K562 (cell line): ENCODE data around the gene GMDS. TPM values are rescaled to one million over a fixed set of nuclear protein-coding genes. Genes with fewer than 3 reads are reported as not detected.

ENCODE experiments used
- EWSR1 ChIP-seq: fragments of 450-650 bp; IDR thresholded peaks from 2 replicates; pipeline ENCODE4 v1.6.1; 2018; ENCODE audit warnings: borderline replicate concordance, mild to moderate bottlenecking, low read depth, moderate library complexity; ENCODE audit not compliant: partially characterized antibody
- POLR2AphosphoS2 ChIP-seq: IDR thresholded peaks from 2 replicates; pipeline ENCODE4 v1.6.1; 2012; ENCODE audit warnings: low read length, improper control_type of control experiment
- PPARD ChIP-seq: fragments of 250-450 bp; sonication (Bioruptor Pico); IDR thresholded peaks from 2 replicates; pipeline ENCODE4 v1.8.0; 2022; ENCODE audit warnings: inconsistent platforms, mild to moderate bottlenecking, moderate library complexity
- RFX7 ChIP-seq: fragments of 250-450 bp; sonication (Bioruptor Pico); IDR thresholded peaks from 2 replicates; pipeline ENCODE4 v1.5.1; 2021; ENCODE audit warnings: mild to moderate bottlenecking
- ZC3H11A ChIP-seq: IDR thresholded peaks from 2 replicates; pipeline ENCODE4 v1.6.1; 2012; ENCODE audit warnings: low read depth, low read length, improper control_type of control experiment
- ZNF146 ChIP-seq: IDR thresholded peaks from one replicate; pipeline ENCODE4 v1.6.1; 2018; ENCODE audit warnings: missing compliant biosample characterization; ENCODE audit not compliant: unreplicated experiment
- ZNF347 ChIP-seq: fragments of 450-650 bp; formaldehyde crosslinking; IDR thresholded peaks from 2 replicates; pipeline ENCODE4 v1.4.0; 2020; ENCODE audit warnings: low read depth, mild to moderate bottlenecking, moderate library complexity
- polyA plus RNA-seq, 8 experiments: library from polyadenylated mRNA; depleted of rRNA in 4 of 8; stranded (reverse) in 5 of 8; unstranded in 3 of 8; fragments of >200 nt; fragmentation: Nextera tagmentation in 2 of 8; fragmentation: Illumina TruSeq in 1 of 8; extraction: Ambion mirVana in 2 of 8; extraction: Trizol in 1 of 8; gene quantifications; 2 replicates each; pipeline versions ENCODE4 v1.2.1 to v1.2.3, GENCODE V29; 2011 to 2014; ENCODE audit warnings: inconsistent platforms in 1 of 8, missing spikeins in 1 of 8
- total RNA-seq, 7 experiments: library from RNA; depleted of rRNA in 6 of 7; stranded (reverse); fragments of >200 nt in 6 of 7; fragmentation: Illumina TruSeq in 2 of 7; extraction: Trizol in 2 of 7; gene quantifications; 2 replicates each; pipeline versions ENCODE4 v1.2.1 to v1.2.3, GENCODE V29; 2011 to 2021; ENCODE audit warnings: low replicate concordance in 1 of 7
- TF ChIP-seq, protein P1 (sequence below), 2 experiments: fragments of 150-350 bp in 1 of 2; IDR thresholded peaks; 2 replicates each; pipeline ENCODE4 v1.6.1; 2012 to 2016; ENCODE audit warnings: low read depth in 2 of 2, low read length in 2 of 2, mild to moderate bottlenecking in 1 of 2, moderate library complexity in 1 of 2
- TF ChIP-seq, protein P2 (sequence below): fragments of 250-450 bp; sonication (Bioruptor Pico); IDR thresholded peaks from 2 replicates; pipeline ENCODE4 v1.9.0; 2021; ENCODE audit warnings: mild to moderate bottlenecking

GMDS gene
- total and polyA plus RNA-seq, 9 of the 15 experiments (the other 6 are each of a cell fraction or from before 2014, with no cell fraction given), result 0.48 to 31.8 (median 13.4) TPM

DNA sequence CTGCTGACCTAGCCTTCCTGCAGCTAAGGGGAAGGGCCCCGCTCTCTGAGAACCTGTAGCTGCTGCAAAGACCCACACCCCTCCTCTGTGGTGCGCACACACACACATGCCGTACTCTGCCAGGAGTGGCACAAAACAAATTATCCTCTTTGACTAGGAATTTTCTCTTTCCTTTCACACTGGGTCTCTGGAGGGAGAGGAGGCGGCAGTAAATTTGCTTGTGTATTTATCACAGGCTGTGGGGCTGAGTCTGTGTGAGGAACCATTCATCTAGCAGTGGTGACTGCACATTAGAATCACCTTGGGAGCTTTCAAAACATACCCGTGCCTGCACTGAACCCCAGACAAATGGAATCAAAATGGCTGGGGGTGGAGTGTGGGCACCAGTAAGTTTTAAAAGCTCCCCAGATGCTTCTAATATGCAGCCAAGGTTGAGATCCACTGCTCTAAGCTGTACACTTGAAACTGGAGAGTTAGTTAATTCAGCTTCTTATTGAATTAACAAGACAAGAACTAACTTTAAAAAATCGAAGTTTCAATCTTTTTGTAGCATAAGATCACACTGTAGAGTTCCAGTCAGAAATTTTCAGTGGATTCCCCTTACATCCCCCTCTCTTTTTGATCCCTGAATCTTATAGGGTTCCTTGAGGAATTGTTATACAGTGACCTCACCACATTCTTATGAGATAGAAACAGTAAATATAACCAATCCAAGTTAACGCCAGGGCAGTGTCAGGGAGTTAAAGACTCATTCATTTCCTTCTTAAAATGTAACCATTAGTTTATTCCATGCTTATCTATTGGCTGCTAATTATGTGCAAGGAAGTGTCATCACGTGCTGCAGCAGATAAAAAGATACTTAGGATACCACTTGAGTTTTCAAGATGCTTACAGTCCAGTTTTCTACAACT is 29.8 kb upstream of the GMDS start (continued):
- TF ChIP-seq, protein P1, sequence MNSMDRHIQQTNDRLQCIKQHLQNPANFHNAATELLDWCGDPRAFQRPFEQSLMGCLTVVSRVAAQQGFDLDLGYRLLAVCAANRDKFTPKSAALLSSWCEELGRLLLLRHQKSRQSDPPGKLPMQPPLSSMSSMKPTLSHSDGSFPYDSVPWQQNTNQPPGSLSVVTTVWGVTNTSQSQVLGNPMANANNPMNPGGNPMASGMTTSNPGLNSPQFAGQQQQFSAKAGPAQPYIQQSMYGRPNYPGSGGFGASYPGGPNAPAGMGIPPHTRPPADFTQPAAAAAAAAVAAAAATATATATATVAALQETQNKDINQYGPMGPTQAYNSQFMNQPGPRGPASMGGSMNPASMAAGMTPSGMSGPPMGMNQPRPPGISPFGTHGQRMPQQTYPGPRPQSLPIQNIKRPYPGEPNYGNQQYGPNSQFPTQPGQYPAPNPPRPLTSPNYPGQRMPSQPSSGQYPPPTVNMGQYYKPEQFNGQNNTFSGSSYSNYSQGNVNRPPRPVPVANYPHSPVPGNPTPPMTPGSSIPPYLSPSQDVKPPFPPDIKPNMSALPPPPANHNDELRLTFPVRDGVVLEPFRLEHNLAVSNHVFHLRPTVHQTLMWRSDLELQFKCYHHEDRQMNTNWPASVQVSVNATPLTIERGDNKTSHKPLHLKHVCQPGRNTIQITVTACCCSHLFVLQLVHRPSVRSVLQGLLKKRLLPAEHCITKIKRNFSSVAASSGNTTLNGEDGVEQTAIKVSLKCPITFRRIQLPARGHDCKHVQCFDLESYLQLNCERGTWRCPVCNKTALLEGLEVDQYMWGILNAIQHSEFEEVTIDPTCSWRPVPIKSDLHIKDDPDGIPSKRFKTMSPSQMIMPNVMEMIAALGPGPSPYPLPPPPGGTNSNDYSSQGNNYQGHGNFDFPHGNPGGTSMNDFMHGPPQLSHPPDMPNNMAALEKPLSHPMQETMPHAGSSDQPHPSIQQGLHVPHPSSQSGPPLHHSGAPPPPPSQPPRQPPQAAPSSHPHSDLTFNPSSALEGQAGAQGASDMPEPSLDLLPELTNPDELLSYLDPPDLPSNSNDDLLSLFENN (IDR thresholded peaks at IDR 0.05; ENCODE audit: low read depth in 2 of 2, low read length in 2 of 2), result no peak
- TF ChIP-seq POLR2AphosphoS2 (no peak), EWSR1 (no peak), RFX7 (CRISPR knock-in tag) (no peak), ZNF146 (CRISPR knock-in tag) (no peak), ZC3H11A (no peak), PPARD (CRISPR knock-in tag) (no peak), ZNF347 (no peak)
- TF ChIP-seq, protein P2, sequence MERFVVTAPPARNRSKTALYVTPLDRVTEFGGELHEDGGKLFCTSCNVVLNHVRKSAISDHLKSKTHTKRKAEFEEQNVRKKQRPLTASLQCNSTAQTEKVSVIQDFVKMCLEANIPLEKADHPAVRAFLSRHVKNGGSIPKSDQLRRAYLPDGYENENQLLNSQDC (CRISPR knock-in tag), result no peak
